ENCODE data around the gene UBA7. TPM values are rescaled to one million over a fixed set of nuclear protein-coding genes. Genes with fewer than 3 reads are reported as not detected.

UBA7 gene
- total and polyA plus RNA-seq, 2 experiments from 2014 or later: 0.14 to 0.50 TPM

- Histone ChIP-seq H3K79me2 (replicated peaks; ENCODE audit: insufficient read depth) (no peaks in the 10 kb centered on the region), H4K20me1 (replicated peaks; ENCODE audit: insufficient read depth) (no peaks in the 10 kb centered on the region), H3K4me3 (no peak overlapping the region), H3K27me3 (ENCODE audit: insufficient read depth) (no peaks in the 10 kb centered on the region), H3K9me2 (ENCODE audit: insufficient read depth) (no peaks in the 10 kb centered on the region), H3K27ac (ENCODE audit: low read depth) (no peak overlapping the region), H3K4me2 (no peak overlapping the region), H3K4me1 (ENCODE audit: insufficient read depth) (no peaks in the 10 kb centered on the region), H2AFZ (no peak overlapping the region), H3F3A (replicated peaks; ENCODE audit: low read depth) (no peaks in the 10 kb centered on the region; the same call in 1 of the 2 replicates), H3K36me3 (ENCODE audit: insufficient read depth) (no peaks in the 10 kb centered on the region)
- TF ChIP-seq EZH2phosphoT487 (IDR thresholded peaks at IDR 0.05; ENCODE audit: unreplicated experiment) (no peak), POLR2AphosphoS5 (IDR thresholded peaks at IDR 0.05; ENCODE audit: low read depth) (no peak)
- H3K4me3 Mint-ChIP-seq: no peak overlapping the region
- H3K4me1 Mint-ChIP-seq: no peaks in the 10 kb centered on the region; the same call in 1 of the 3 replicates
- ATAC-seq: no peak
- DNase-seq (ENCODE audit: low spot score): no peak
- H3K9me3 Mint-ChIP-seq: no peaks in the 10 kb centered on the region
- H3K27me3 Mint-ChIP-seq (ENCODE audit: insufficient read depth, low read depth, poor library complexity): peaks cover 8% of the 10 kb centered on the region
- no peak overlapping the region for H3K27ac Mint-ChIP-seq
- H3K36me3 Mint-ChIP-seq (ENCODE audit: low read depth): no peaks in the 10 kb centered on the region
These were observed 21.2 kb downstream of the UBA7 start for GRCh38 chr3:49792371-49793150.

GRCh38 chr3:49791571-49791970 is 22.2 kb downstream of the UBA7 start:
- H3K4me3 Mint-ChIP-seq: no peak overlapping the region
- no peaks in the 10 kb centered on the region for H3K4me1 ChIP-seq (ENCODE audit: insufficient read depth)
- no peak overlapping the region for H3K4me2 ChIP-seq
- H2AFZ ChIP-seq: no peak overlapping the region
- no peaks in the 10 kb centered on the region for H3K9me3 Mint-ChIP-seq
- H3K79me2 ChIP-seq (replicated peaks; ENCODE audit: insufficient read depth): no peaks in the 10 kb centered on the region
- H3K4me1 Mint-ChIP-seq: no peaks in the 10 kb centered on the region; the same call in 1 of the 3 replicates
- H3K9me2 ChIP-seq (ENCODE audit: insufficient read depth): no peaks in the 10 kb centered on the region
- H3K27me3 ChIP-seq (ENCODE audit: insufficient read depth): no peaks in the 10 kb centered on the region
- no peak overlapping the region for H3K4me3 ChIP-seq
- H3K27ac ChIP-seq (ENCODE audit: low read depth): no peak overlapping the region
- H3K27ac Mint-ChIP-seq: no peak overlapping the region
- ATAC-seq (no peak), DNase-seq (ENCODE audit: low spot score) (no peak)
- no peak for TF ChIP-seq CTCF (conservative IDR thresholded peaks at IDR 0.05; ENCODE audit: low read depth in 2 of 2)
- TF ChIP-seq ZNF331 (CRISPR knock-in tag; IDR thresholded peaks at IDR 0.05; ENCODE audit: low read depth): no peak
- H4K20me1 ChIP-seq (replicated peaks; ENCODE audit: insufficient read depth): no peaks in the 10 kb centered on the region
- peaks cover 10% of the 10 kb centered on the region for H3K27me3 Mint-ChIP-seq (ENCODE audit: insufficient read depth, low read depth, poor library complexity)
- no peaks in the 10 kb centered on the region for H3K36me3 Mint-ChIP-seq (ENCODE audit: low read depth)
- H3K36me3 ChIP-seq (ENCODE audit: insufficient read depth): no peaks in the 10 kb centered on the region
- no peaks in the 10 kb centered on the region; the same call in 1 of the 2 replicates for H3F3A ChIP-seq (replicated peaks; ENCODE audit: low read depth)

GRCh38 chr3:49790626-49791411 is 22.9 kb downstream of the UBA7 start:
- H3K27ac Mint-ChIP-seq: no peak overlapping the region
- ATAC-seq: no peak
- H3K36me3 ChIP-seq (ENCODE audit: insufficient read depth): no peaks in the 10 kb centered on the region
- no peaks in the 10 kb centered on the region for H3K4me1 ChIP-seq (ENCODE audit: insufficient read depth)
- H3K9me3 Mint-ChIP-seq: no peaks in the 10 kb centered on the region
- peaks cover 4% of the 10 kb centered on the region; the same call in 1 of the 2 replicates for H3K79me2 ChIP-seq (replicated peaks; ENCODE audit: insufficient read depth)
- no peak overlapping the region for H3K27ac ChIP-seq (ENCODE audit: low read depth)
- no peak overlapping the region for H3K4me3 Mint-ChIP-seq
- H3K4me2 ChIP-seq: no peak overlapping the region
- no peaks in the 10 kb centered on the region for H3K27me3 ChIP-seq (ENCODE audit: insufficient read depth)
- no peak for DNase-seq (ENCODE audit: low spot score)
- H3K9me2 ChIP-seq (ENCODE audit: insufficient read depth): no peaks in the 10 kb centered on the region
- peaks cover 11% of the 10 kb centered on the region for H3K27me3 Mint-ChIP-seq (ENCODE audit: insufficient read depth, low read depth, poor library complexity)
- H3K4me3 ChIP-seq: no peak overlapping the region
- H4K20me1 ChIP-seq (replicated peaks; ENCODE audit: insufficient read depth): no peaks in the 10 kb centered on the region
- H3K36me3 Mint-ChIP-seq (ENCODE audit: low read depth): no peaks in the 10 kb centered on the region
- no peaks in the 10 kb centered on the region; the same call in 2 of the 3 replicates for H3K4me1 Mint-ChIP-seq
- H3F3A ChIP-seq (replicated peaks; ENCODE audit: low read depth): no peaks in the 10 kb centered on the region; the same call in 1 of the 2 replicates
- H2AFZ ChIP-seq: peak overlapping the region; percentile 66; the same call in 1 of the 2 replicates
- TF ChIP-seq STAT1 (IDR thresholded peaks at IDR 0.05; ENCODE audit: unreplicated experiment) (no peak), EZH2 (IDR thresholded peaks at IDR 0.05; ENCODE audit: low read depth, unreplicated experiment) (no peak), CTCF (conservative IDR thresholded peaks at IDR 0.05; ENCODE audit: low read depth in 2 of 2) (no peak), ZNF114 (CRISPR knock-in tag; IDR thresholded peaks at IDR 0.05) (no peak), NANOG (IDR thresholded peaks at IDR 0.05; ENCODE audit: borderline replicate concordance) (no peak), ZNF331 (CRISPR knock-in tag; IDR thresholded peaks at IDR 0.05; ENCODE audit: low read depth) (no peak), REST (IDR thresholded peaks at IDR 0.05; ENCODE audit: unreplicated experiment) (no peak), EZH2phosphoT487 (IDR thresholded peaks at IDR 0.05; ENCODE audit: unreplicated experiment) (no peak)

All from GM23338 (cell line).